Keratinocyte (primary cell): ENCODE measurements around the gene HMCES.

Experiments used
- EZH2 ChIP-seq: IDR thresholded peaks from one replicate; pipeline ENCODE4 v1.6.1; 2012; ENCODE audit warnings: inconsistent platforms, mild to moderate bottlenecking, low read length, moderate library complexity
- TF ChIP-seq, protein P1 (sequence below), 3 experiments: IDR thresholded peaks in 1 of 3; conservative IDR thresholded peaks in 1 of 3; optimal IDR thresholded peaks in 1 of 3; 2 replicates in 2 of 3; 3 replicates in 1 of 3; pipeline versions ENCODE3 to v1.5.1; 2011; ENCODE audit warnings: low read length in 3 of 3, mild to moderate bottlenecking in 3 of 3, moderate library complexity in 2 of 3, control low read depth in 1 of 3, inconsistent platforms in 1 of 3; ENCODE audit not compliant: insufficient read depth in 2 of 3; ENCODE audit errors: extremely low read depth in 1 of 3

DNA sequence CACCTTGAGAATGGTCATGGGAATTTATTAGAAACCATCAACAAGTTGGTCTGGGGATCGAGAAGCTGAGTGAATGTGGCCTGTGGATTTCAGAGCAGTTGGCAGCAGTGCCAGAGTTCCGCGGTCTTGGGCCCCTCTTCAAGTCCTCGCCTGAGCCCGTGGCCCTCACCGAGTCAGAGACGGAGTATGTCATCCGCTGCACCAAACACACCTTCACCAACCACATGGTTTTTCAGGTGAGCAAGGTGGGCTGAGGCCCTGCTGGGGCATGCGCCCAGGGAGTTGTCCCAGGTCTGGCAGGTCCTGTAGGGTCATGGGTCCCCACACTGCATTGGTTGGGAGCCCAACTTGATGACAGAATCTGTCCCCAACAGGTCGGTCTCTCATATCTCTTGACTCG, 7.0 kb upstream of the HMCES start:
- TF ChIP-seq EZH2: no peak
- TF ChIP-seq, protein P1, sequence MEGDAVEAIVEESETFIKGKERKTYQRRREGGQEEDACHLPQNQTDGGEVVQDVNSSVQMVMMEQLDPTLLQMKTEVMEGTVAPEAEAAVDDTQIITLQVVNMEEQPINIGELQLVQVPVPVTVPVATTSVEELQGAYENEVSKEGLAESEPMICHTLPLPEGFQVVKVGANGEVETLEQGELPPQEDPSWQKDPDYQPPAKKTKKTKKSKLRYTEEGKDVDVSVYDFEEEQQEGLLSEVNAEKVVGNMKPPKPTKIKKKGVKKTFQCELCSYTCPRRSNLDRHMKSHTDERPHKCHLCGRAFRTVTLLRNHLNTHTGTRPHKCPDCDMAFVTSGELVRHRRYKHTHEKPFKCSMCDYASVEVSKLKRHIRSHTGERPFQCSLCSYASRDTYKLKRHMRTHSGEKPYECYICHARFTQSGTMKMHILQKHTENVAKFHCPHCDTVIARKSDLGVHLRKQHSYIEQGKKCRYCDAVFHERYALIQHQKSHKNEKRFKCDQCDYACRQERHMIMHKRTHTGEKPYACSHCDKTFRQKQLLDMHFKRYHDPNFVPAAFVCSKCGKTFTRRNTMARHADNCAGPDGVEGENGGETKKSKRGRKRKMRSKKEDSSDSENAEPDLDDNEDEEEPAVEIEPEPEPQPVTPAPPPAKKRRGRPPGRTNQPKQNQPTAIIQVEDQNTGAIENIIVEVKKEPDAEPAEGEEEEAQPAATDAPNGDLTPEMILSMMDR (optimal IDR thresholded peaks at IDR 0.05 in 1 of 3, IDR thresholded peaks at IDR 0.05 in 1 of 3, conservative IDR thresholded peaks at IDR 0.05 in 1 of 3; ENCODE audit: extremely low read depth in 1 of 3, insufficient read depth in 2 of 3, low read length in 3 of 3): no peak
